GM19438 (cell line): ENCODE measurements around the gene CSNK2A1.
"Not testable (repeated sequence)": the region's sequence is repeated elsewhere in the genome, so short reads cannot be mapped to it uniquely, and the experiment has no call there.

Source experiments
- ATAC-seq: cut with Tn5 transposase; IDR thresholded peaks from one replicate; pipeline ENCODE4 v1.9.1; 2021; ENCODE audit warnings: low read depth; ENCODE audit not compliant: unreplicated experiment

CSNK2A1 gene

GRCh38 chr20:462199-462991 lies 81.2 kb downstream of the CSNK2A1 start, which contains the start of gene TBC1D20:
TBC1D20 (minus strand) TSS chr20:462533; CDS start chr20:462405, 128 bp downstream.
- ATAC-seq, result peak; percentile 91

- ATAC-seq, result peak; percentile 19
Measured at GRCh38 chr20:461254-462198, 82.1 kb downstream of the CSNK2A1 start.

GRCh38 chr20:460707-461106 lies 82.9 kb downstream of the CSNK2A1 start:
- no peak for ATAC-seq

- ATAC-seq, result no peak
Measured at GRCh38 chr20:460180-460579, 83.4 kb downstream of the CSNK2A1 start.

GRCh38 chr20:458776-459175 lies 84.8 kb downstream of the CSNK2A1 start:
- no peak for ATAC-seq

GRCh38 chr20:454951-455350 lies 88.6 kb downstream of the CSNK2A1 start:
- no peak for ATAC-seq

GRCh38 chr20:452021-452420 lies 91.6 kb downstream of the CSNK2A1 start:
- ATAC-seq, result not testable (repeated sequence)

- ATAC-seq, result no peak
Measured at GRCh38 chr20:445514-446336, 97.9 kb downstream of the CSNK2A1 start.

GRCh38 chr20:444862-445426 lies 98.6 kb downstream of the CSNK2A1 start:
- no peak for ATAC-seq

- no peak for ATAC-seq
Measured at GRCh38 chr20:444117-444516, 99.5 kb downstream of the CSNK2A1 start.

- no peak for ATAC-seq
Measured at GRCh38 chr20:443223-443775, 100.3 kb downstream of the CSNK2A1 start.

GRCh38 chr20:440636-441035 lies 103.0 kb downstream of the CSNK2A1 start:
- ATAC-seq, result no peak

- ATAC-seq, result no peak
Measured at GRCh38 chr20:440148-440547, 103.4 kb downstream of the CSNK2A1 start.

- ATAC-seq, result no peak
Measured at GRCh38 chr20:438571-439469, 104.8 kb downstream of the CSNK2A1 start.

GRCh38 chr20:437787-438486 lies 105.7 kb downstream of the CSNK2A1 start:
- ATAC-seq, result no peak

- no peak for ATAC-seq
Measured at GRCh38 chr20:436476-436875, 107.1 kb downstream of the CSNK2A1 start.

GRCh38 chr20:435558-435957 lies 108.0 kb downstream of the CSNK2A1 start:
- no peak for ATAC-seq

GRCh38 chr20:434661-435419 lies 108.8 kb downstream of the CSNK2A1 start:
- no peak for ATAC-seq
